Keratinocyte (primary cell): ENCODE data around the gene FBXO7. TPM values are rescaled to one million over a fixed set of nuclear protein-coding genes. Genes with fewer than 3 reads are reported as not detected.

Experiments used
- DNase-seq: peaks from one replicate; pipeline ENCODE4 v3.0.0-alpha.2; 2011; ENCODE audit warnings: low read depth, missing footprints, low spot score
- FAIRE-seq: peaks from 2 replicates; lab custom pipeline; 2011; peaks lifted over from hg19 to GRCh38; lab: Jason Lieb, UNC
- H2AFZ ChIP-seq: 2 replicates; pipeline ENCODE4 v1.6.0; 2012; ENCODE audit warnings: low read length, control low read depth, inconsistent platforms; ENCODE audit not compliant: control insufficient read depth
- H3K27ac ChIP-seq: 2 replicates; pipeline ENCODE4 v1.5.1; 2011; ENCODE audit warnings: low read length; ENCODE audit not compliant: control insufficient read depth, insufficient read depth
- H3K27me3 ChIP-seq: 3 replicates; pipeline ENCODE4 v1.6.0; 2011; ENCODE audit warnings: low read length; ENCODE audit not compliant: control insufficient read depth, insufficient read depth; ENCODE audit errors: extremely low read depth
- H3K36me3 ChIP-seq, 2 experiments: 2 replicates in 1 of 2; 3 replicates in 1 of 2; pipeline ENCODE4 v1.5.1; 2011; ENCODE audit warnings: low read length in 2 of 2, mild to moderate bottlenecking in 1 of 2; ENCODE audit not compliant: control insufficient read depth in 2 of 2, insufficient read depth in 2 of 2; ENCODE audit errors: extremely low read depth in 1 of 2
- H3K4me1 ChIP-seq: 3 replicates; pipeline ENCODE4 v1.5.1; 2011; ENCODE audit warnings: low read length; ENCODE audit not compliant: control insufficient read depth, insufficient read depth; ENCODE audit errors: extremely low read depth
- H3K4me2 ChIP-seq: 3 replicates; pipeline ENCODE4 v1.6.0; 2011; ENCODE audit warnings: low read depth, low read length; ENCODE audit not compliant: control insufficient read depth, insufficient read depth; ENCODE audit errors: extremely low read depth
- H3K4me3 ChIP-seq, 3 experiments: fragments of 200-600 bp in 1 of 3; sonication (generic) in 1 of 3; 2 replicates in 2 of 3; 3 replicates in 1 of 3; pipeline ENCODE4 v1.5.1; 2011 to 2016; ENCODE audit warnings: low read length in 3 of 3, mild to moderate bottlenecking in 3 of 3, control low read depth in 2 of 3, inconsistent platforms in 1 of 3, low read depth in 1 of 3, mixed read lengths in 1 of 3, mixed run types in 1 of 3, moderate library complexity in 1 of 3; ENCODE audit not compliant: control insufficient read depth in 2 of 3, insufficient read depth in 2 of 3; ENCODE audit errors: extremely low read depth in 1 of 3
- H3K79me2 ChIP-seq: 2 replicates; pipeline ENCODE4 v1.6.0; 2012; ENCODE audit warnings: low read length; ENCODE audit not compliant: control insufficient read depth, insufficient read depth
- H3K9ac ChIP-seq: 3 replicates; pipeline ENCODE4 v1.6.0; 2011; ENCODE audit warnings: low read length; ENCODE audit not compliant: control insufficient read depth, insufficient read depth; ENCODE audit errors: extremely low read depth
- H3K9me1 ChIP-seq: 3 replicates; pipeline ENCODE4 v1.6.0; 2011; ENCODE audit warnings: low read length; ENCODE audit not compliant: control insufficient read depth, insufficient read depth; ENCODE audit errors: extremely low read depth
- H3K9me3 ChIP-seq: 2 replicates; pipeline ENCODE4 v1.5.1; 2012; ENCODE audit warnings: low read depth, low read length; ENCODE audit not compliant: control insufficient read depth
- H4K20me1 ChIP-seq: 3 replicates; pipeline ENCODE4 v1.6.0; 2011; ENCODE audit warnings: low read length; ENCODE audit not compliant: control insufficient read depth, insufficient read depth; ENCODE audit errors: extremely low read depth
- CTCF ChIP-seq, 3 experiments: IDR thresholded peaks in 1 of 3; conservative IDR thresholded peaks in 1 of 3; optimal IDR thresholded peaks in 1 of 3; 2 replicates in 2 of 3; 3 replicates in 1 of 3; pipeline versions ENCODE3 to v1.5.1; 2011; ENCODE audit warnings: low read length in 3 of 3, mild to moderate bottlenecking in 3 of 3, moderate library complexity in 2 of 3, control low read depth in 1 of 3, inconsistent platforms in 1 of 3; ENCODE audit not compliant: insufficient read depth in 2 of 3; ENCODE audit errors: extremely low read depth in 1 of 3
- EZH2 ChIP-seq: IDR thresholded peaks from one replicate; pipeline ENCODE4 v1.6.1; 2012; ENCODE audit warnings: inconsistent platforms, mild to moderate bottlenecking, low read length, moderate library complexity
- dilution Hi-C: fragments of 300-500 bp; cut with MboI; formaldehyde crosslinking; loops from one replicate; pipeline ENCODE4 v1.7.0; 2020; ENCODE audit warnings: low sequenced_read_pairs; ENCODE audit not compliant: extremely low pct_ligation_motif_present
- polyA plus RNA-seq, 5 experiments: library from polyadenylated mRNA; depleted of rRNA in 3 of 5; stranded (reverse) in 3 of 5; stranded (forward) in 1 of 5; unstranded in 1 of 5; fragments of >200 nt; gene quantifications; 1 replicate in 1 of 5; 2 replicates in 3 of 5; 3 replicates in 1 of 5; pipeline versions ENCODE4 v1.2.1 to v1.2.3, GENCODE V29; 2011 to 2012; ENCODE audit warnings: missing spikeins in 2 of 5, low read depth in 1 of 5, low replicate concordance in 1 of 5

Gene FBXO7
- polyA plus RNA-seq, 1 donor (not counting 4 experiments of a cell fraction or from before 2014, with no cell fraction given), result 106 TPM

DNA sequence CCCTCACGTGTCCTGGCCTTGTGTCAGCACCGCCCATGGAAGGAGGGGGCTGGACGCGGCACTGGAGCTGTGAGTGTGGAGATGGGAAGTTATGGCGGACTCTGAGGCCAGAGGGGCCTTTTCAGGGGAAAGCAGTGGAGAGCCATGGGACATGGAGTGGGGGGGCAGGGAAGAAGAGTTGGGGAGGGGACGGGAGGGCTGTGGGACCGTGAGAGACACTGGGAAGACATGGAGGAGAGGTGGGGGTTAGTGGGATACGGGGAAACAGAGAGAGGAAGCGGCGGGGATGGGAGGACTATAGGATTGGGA, 58.2 kb downstream of the FBXO7 start:
- H2AFZ ChIP-seq, result no peak overlapping the region
- H3K27ac ChIP-seq, result no peak overlapping the region
- dilution Hi-C loops, result no loop called here

GRCh38 chr22:32533265-32534111, 58.9 kb downstream of the FBXO7 start:
- Histone ChIP-seq H4K20me1 (no peaks in the 10 kb centered on the region), H3K27ac (no peak overlapping the region), H3K27me3 (peaks cover 3% of the 10 kb centered on the region), H3K36me3 (no peaks in the 10 kb centered on the region), H3K9ac (no peak overlapping the region), H2AFZ (no peak overlapping the region), H3K9me1 (no peaks in the 10 kb centered on the region), H3K4me2 (no peak overlapping the region), H3K9me3 (no peaks in the 10 kb centered on the region), H3K79me2 (no peaks in the 10 kb centered on the region), H3K4me3 (no peak overlapping the region), H3K4me1 (peaks cover 6% of the 10 kb centered on the region)
- dilution Hi-C loops, result no loop called here
- DNase-seq, result no peak
- no peak for TF ChIP-seq EZH2
- no peak for TF ChIP-seq CTCF (optimal IDR thresholded peaks at IDR 0.05 in 1 of 3, IDR thresholded peaks at IDR 0.05 in 1 of 3, conservative IDR thresholded peaks at IDR 0.05 in 1 of 3; ENCODE audit: extremely low read depth in 1 of 3, insufficient read depth in 2 of 3, low read length in 3 of 3)
- no peak for FAIRE-seq

More for the DNA sequence above, 58.2 kb downstream of the FBXO7 start:
- Histone ChIP-seq H4K20me1 (no peaks in the 10 kb centered on the region), H3K36me3 (no peaks in the 10 kb centered on the region), H3K9me3 (no peaks in the 10 kb centered on the region), H3K27me3 (peaks cover 3% of the 10 kb centered on the region), H3K4me2 (no peak overlapping the region), H3K9me1 (no peaks in the 10 kb centered on the region), H3K4me1 (peaks cover 6% of the 10 kb centered on the region), H3K9ac (no peak overlapping the region), H3K79me2 (no peaks in the 10 kb centered on the region), H3K4me3 (no peak overlapping the region)
- no peak for DNase-seq
- TF ChIP-seq EZH2 (no peak), CTCF (optimal IDR thresholded peaks at IDR 0.05 in 1 of 3, IDR thresholded peaks at IDR 0.05 in 1 of 3, conservative IDR thresholded peaks at IDR 0.05 in 1 of 3; ENCODE audit: extremely low read depth in 1 of 3, insufficient read depth in 2 of 3, low read length in 3 of 3) (no peak)
- FAIRE-seq, result no peak
